GM10847 (cell line): ENCODE data around the gene RIMBP2.

ENCODE experiments used
- POLR2A ChIP-seq: IDR thresholded peaks from 2 replicates; pipeline ENCODE4 v1.6.1; 2011; ENCODE audit not compliant: insufficient read length; ENCODE audit errors: extremely low read depth

Gene RIMBP2

GRCh38 chr12:130675791-130676190, 40.3 kb downstream of the RIMBP2 start:
- TF ChIP-seq POLR2A: no peak

GRCh38 chr12:130675121-130675520, 41.0 kb downstream of the RIMBP2 start:
- TF ChIP-seq POLR2A: no peak

GRCh38 chr12:130674676-130675075, 41.4 kb downstream of the RIMBP2 start:
- no peak for TF ChIP-seq POLR2A

GRCh38 chr12:130673036-130673705, 42.9 kb downstream of the RIMBP2 start:
- no peak for TF ChIP-seq POLR2A

GRCh38 chr12:130672089-130672820, 43.8 kb downstream of the RIMBP2 start:
- TF ChIP-seq POLR2A: no peak

GRCh38 chr12:130671556-130671955, 44.5 kb downstream of the RIMBP2 start:
- no peak for TF ChIP-seq POLR2A

- TF ChIP-seq POLR2A: no peak
These were observed 46.3 kb downstream of the RIMBP2 start for GRCh38 chr12:130669797-130670196.

- no peak for TF ChIP-seq POLR2A
These were observed 46.9 kb downstream of the RIMBP2 start for GRCh38 chr12:130669205-130669557.

- no peak for TF ChIP-seq POLR2A
These were observed 47.6 kb downstream of the RIMBP2 start for GRCh38 chr12:130668286-130669204.

- TF ChIP-seq POLR2A: no peak
These were observed 48.6 kb downstream of the RIMBP2 start for GRCh38 chr12:130667421-130667960.

GRCh38 chr12:130666645-130667044, 49.5 kb downstream of the RIMBP2 start:
- no peak for TF ChIP-seq POLR2A

GRCh38 chr12:130665753-130666152, 50.3 kb downstream of the RIMBP2 start:
- no peak for TF ChIP-seq POLR2A

- no peak for TF ChIP-seq POLR2A
These were observed 51.3 kb downstream of the RIMBP2 start for GRCh38 chr12:130664772-130665171.

- no peak for TF ChIP-seq POLR2A
These were observed 51.8 kb downstream of the RIMBP2 start for GRCh38 chr12:130664252-130664651.

GRCh38 chr12:130663514-130663913, 52.6 kb downstream of the RIMBP2 start:
- no peak for TF ChIP-seq POLR2A
